Measurements from ENCODE around the gene STRADB.
A peak's percentile ranks its signal among the peaks of the same experiment; 100 is the strongest.
"Not testable (repeated sequence)": the region's sequence is repeated elsewhere in the genome, so short reads cannot be mapped to it uniquely, and the experiment has no call there.

The STRADB gene

DNA sequence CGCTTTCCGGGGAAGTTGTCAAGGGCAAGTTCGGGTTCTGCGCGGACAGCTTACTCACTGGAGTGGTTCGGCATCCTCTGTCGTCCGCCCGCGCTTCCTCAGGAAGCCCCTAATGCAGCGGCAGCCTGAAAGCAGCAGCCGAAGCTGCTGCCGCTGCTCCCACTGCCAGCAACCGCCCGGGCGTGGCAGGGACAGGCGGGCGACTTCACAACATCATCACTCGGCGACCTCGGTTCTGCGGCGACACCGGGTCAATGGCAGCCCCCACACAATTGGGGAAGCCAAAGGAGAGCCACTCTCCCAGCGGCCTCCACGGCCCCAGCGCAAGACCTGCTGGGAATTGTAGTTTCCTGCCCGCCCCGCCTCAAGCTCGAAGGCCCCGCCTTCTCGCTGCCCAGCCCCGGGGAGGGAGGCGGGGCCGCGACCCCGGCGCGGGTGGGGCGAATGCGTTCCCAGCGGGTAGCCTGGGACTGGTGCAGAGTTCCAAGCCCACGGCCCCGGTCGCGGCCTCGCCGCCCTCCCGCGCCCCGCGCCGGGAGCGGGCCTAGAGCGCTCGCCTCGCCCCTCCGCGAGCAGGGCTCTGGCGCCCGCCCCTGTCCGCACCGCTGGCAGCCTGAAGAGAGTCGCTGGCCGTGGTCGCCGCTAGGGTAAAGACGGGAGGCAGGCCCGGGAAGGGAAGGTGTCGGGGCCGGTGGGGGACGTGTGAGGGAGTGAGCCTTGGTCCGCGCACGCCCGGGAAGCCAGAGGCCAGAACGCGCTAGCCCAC, at the start of gene STRADB, which contains the start of gene TRAK2:
Gene STRADB, plus strand, starts transcription at position 449 of the 766 bp plus-strand sequence. CDS start 3,101 bp downstream, outside the sequence.
Gene TRAK2, minus strand, starts transcription at position 167 of the 766 bp plus-strand sequence. CDS start 30,951 bp downstream, outside the sequence.
- DNase-seq: peak; percentile 96 to 97

DNA sequence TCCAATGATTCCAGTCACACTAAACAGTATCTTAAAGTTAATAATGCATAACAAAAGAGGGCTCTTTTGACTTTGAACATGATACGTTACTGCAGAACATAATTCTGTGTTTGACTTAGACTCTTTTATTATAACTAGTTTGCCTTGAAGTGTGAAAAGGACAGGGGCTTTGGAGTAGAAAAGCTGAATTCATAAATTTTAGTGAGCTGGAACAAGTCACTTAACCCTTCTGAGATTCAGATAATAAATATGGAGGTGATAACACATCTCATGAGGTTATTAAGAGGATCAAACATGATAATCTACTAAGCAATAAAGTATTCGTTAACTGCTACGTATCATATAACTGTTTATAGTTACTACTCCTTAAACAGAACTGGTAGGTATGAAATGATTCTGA, 49.7 kb upstream of the STRADB start:
- DNase-seq: no peak

DNA sequence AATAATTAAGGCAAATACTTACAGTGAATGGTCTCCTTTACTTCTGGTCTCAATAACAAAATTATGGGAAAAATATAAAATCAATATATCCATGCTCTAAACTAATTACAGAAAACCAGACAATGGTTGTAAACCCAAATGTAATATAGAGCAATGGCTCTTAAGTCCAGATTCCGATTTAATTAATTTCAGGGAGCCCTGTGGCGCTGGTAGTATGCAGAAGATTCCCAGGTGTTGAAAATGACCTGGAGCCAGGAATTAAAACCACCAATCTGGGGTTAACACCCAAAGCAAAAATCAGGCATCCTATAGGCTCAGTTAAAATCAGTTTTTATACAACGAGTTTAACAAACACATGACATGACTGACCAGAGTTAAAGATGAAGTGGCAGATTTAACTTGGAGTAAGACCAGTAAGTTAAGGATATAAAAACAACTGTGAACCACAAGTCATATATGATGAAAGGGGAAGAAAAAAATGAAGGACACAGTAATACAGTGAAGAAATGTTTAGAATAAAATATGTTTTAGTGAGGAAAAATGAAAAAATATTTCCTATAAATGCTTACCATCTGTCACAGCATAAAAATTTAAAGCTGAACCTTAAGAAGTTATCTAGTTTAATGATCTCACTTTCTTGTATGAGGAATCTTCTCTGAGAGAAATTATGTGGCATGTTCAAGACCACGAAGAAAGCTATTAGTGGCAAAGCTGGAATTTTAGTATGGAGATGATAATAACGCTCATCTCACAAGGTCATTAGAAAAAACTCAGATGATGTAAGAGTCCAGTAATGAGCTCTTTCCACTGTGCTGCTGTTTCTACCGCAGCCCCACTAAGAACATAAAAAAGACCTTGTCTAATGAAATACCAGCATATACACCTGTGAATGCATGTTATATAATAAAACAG, 48.6 kb upstream of the STRADB start:
- no peak for DNase-seq

DNA sequence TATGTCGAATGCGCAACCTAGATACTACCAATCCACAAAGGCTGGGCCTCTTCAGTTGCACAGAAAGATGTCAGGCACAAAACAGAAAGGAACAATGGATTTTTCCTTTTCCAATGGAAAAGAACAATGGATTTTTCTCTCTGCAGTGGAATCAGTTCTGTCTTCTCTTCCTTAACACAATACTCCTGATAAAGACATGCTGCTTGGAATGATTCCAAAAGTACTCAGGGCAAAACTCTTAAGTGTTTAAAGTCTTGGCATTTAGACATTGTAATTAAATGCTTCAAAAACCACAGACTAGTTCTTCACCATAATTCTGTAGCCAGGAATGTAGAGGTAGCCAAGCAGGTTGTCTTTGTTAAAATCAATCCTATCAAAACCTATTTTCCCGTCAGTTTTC, 47.7 kb upstream of the STRADB start:
- DNase-seq: no peak

- no peak for DNase-seq
These were observed 46.8 kb upstream of the STRADB start for GRCh38 chr2:201404699-201405280.

DNA sequence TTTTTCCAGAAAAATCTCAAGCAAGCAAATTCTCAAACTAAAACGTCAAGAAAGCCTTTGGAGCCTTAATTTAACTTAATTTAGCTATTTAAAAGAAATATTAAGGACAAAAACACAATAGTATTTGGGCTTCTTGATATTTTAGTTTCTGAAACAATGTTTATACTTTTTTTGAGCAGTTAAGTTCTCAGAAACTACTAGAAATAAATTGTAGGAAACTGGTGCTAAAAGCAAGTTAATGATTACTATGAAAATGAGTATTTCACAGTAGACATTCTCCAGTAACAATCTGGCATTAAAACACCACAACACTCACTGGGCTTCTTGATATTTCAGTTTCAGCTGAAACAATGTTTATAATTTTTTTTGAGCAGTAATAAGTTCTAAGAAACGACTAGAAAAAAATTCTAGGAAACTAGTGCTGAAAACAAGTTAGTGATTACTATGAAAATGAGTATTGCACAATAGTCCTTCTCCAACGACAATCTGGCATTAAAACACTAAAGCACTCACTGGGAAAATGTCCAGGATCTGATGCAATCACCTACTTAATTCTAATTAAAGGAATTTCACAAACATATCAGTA, 45.4 kb upstream of the STRADB start:
- DNase-seq: no peak

DNA sequence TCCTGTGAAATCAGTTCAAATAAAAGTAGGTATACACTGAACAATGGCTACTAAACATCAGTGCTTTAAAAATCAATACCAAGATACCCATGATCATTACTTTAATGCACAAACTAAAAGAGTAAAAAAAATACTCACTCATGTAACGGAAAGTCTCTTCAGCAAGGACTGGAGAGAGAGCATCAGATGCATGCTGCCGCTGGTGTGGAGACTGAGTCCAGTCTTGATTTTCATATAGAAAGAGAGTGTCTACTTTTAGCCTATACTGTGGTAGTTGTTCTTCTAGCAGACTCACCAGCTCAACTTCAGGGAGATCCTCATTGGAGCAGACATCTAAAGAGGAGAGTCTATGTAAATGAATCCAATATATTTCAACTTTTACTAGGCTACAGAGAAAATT, 44.3 kb upstream of the STRADB start:
- DNase-seq: no peak

GRCh38 chr2:201408931-201409330, 42.6 kb upstream of the STRADB start:
- DNase-seq: no peak

GRCh38 chr2:201411421-201411820, 40.1 kb upstream of the STRADB start:
- no peak for DNase-seq

DNA sequence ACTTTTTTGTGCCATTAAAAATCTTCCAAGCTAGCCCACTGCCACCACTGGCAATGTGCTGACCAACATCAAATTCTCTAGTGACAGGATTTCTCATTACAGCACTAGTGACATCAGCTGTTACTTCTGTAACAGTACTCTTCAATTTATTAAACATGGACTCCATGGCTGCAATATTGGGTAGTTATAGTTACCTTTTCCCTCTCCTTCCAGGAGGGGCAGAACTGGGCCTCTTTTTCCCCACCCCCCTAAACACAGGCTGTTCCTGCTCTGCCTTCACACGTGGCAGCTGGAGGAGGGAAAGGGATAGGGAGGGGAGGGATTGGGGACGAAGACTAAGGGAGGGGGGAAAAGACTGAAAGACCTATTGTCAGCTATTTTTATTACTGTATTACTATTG, 38.4 kb upstream of the STRADB start:
- DNase-seq: no peak

DNA sequence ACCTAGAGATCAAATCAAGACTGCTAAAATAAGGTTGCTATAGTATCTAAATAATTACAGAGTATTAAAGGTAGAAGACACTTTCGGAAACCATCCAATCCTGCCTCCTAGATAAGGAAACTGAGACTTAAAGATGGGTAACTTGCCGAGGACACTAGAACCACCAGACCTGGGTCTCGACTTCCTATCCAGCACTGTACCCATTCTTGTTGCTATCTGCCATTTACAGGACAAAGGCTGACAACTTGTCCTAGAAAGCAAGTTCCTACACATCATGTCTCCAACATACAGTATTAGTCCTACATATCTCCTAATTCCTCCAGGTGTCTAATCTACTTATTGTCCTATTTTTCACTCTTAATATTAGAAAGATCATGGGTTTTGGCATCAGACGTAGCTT, 38.0 kb upstream of the STRADB start:
- DNase-seq: no peak

- peak; percentile 2 to 56 for DNase-seq
These were observed 37.2 kb upstream of the STRADB start for GRCh38 chr2:201414099-201415023.

GRCh38 chr2:201415149-201415548, 36.4 kb upstream of the STRADB start:
- no peak for DNase-seq

GRCh38 chr2:201419057-201419635, 32.4 kb upstream of the STRADB start:
- peak in 1 of 2 donors; percentile 24 for DNase-seq

DNA sequence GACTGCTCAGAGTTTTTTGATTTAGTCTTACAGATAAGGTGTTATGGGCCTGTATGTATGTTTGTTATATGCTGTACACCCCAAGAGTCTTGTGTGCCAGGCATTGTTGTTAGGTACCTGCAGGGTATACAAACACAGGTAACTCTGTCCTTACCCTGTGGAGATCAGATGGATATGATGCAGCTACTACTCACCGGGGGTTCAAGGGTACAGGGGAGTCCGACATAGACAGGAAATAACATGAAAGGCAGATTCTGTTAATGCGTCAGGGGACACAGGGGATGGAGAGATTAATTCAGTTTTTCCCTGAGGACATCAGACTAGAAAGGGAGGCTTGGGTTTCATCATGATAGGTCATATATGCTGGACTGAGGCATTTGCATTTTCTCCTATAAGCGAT, 31.6 kb upstream of the STRADB start:
- no peak for DNase-seq

DNA sequence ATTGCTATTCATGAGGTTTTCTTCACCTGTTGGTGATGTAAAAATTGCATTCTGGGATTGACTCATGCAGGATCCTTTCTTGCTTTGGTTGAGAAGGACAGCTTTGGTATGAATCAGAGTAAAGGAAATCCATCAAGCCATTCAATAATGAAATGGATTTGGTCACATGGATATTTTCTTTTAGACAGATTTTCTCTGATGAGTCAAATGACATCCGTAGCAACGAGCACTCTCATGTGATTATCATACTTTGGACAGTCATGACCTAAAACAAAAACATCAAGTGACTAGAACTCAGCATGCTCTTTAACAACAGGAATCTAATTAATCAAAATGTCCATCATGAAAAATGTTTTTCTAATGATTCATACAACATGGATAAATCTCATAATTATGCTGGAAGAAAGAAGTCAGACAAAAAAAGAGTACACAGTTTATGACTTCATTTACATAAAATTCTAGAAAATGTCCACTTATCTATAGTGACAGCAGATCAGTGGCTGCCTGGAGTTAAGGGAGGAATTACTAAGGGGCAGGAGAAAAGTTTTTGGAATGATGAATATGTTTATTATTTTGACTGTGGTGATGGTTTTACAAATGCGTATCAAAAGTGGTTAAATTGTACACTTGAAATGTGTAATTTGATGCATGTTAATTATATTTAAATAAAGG, 31.0 kb upstream of the STRADB start:
- DNase-seq: no peak

GRCh38 chr2:201425952-201426351, 25.6 kb upstream of the STRADB start:
- DNase-seq: no peak

GRCh38 chr2:201428366-201428765, 23.2 kb upstream of the STRADB start:
- DNase-seq: not testable (repeated sequence)

DNA sequence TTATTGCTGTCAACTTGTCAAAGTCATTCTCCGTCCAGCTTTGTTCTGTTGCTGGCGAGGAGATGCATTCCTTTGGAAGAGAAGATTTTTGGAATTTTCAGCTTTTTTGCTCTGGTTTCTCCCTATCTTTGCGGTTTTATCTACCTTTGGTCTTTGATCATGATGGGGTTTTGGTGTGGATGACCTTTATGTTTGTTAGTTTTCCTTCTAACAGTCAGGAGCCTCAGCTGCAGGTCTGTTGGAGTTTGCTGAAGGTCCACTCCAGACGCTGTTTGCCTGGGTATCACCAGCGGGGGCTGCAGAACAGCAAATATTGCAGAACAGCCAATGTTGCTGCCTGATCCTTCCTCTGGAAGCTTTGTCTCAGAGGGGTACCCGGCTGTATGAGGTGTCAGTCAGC, 21.7 kb upstream of the STRADB start:
- DNase-seq: not testable (repeated sequence)

DNA sequence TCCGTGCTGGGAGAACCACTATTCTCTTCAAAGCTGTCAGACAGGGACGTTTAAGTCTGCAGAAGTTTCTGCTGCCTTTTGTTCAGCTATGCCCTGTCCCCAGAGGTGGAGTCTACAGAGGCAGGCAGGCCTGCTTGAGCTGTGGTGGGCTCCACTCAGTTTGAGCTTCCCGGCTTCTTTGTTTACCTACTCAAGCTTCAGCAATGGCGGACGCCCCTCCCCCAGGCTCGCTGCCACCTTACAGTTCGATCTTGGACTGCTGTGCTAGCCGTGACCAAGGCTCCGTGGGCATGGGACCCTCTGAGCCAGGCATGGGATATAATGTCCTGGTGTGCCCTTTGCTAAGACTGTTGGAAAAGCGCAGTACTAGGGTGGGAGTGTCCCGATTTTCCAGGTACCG, 21.2 kb upstream of the STRADB start:
- not testable (repeated sequence) for DNase-seq

DNA sequence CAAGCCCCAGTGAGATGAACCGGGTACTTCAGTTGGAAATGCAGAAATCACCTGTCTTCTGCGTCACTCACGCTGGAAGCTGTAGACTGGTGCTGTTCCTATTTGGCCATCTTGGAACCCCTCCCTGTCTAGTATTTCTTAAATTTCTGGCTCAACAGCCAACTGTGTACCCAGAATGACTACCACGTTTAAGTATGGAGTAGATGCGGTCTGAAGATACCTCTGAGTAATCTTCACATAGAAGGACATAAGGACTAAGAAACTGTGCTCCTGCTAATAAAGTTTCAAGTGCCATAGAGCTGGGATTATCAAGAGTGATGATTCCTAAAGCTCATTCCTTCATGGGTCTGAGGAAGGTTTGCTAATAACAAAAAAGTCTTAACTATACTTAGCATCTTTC, 20.7 kb upstream of the STRADB start:
- DNase-seq: no peak

Data from CD4-positive, alpha-beta T cell treated with Interferon alpha-2 for 1 hour (primary cell).